HEK293T (cell line): ENCODE data around the gene HIGD1B.
A peak's percentile ranks its signal among the peaks of the same experiment; 100 is the strongest.

Experiments used
- CTCF ChIA-PET: fragments of 350-600 bp; formaldehyde crosslinking; extraction: SDS; loops from one replicate; lab custom pipeline; 2021; ENCODE audit warnings: antibody characterized with exemption, inconsistent platforms; lab: Yijun Ruan, JAX
- POLR2A ChIA-PET: fragments of 350-600 bp; formaldehyde crosslinking; extraction: SDS; loops from one replicate; lab custom pipeline; 2020; ENCODE audit warnings: antibody characterized with exemption, inconsistent platforms; lab: Yijun Ruan, JAX
- DNase-seq: peaks from one replicate; pipeline ENCODE4 v3.0.0; 2012; ENCODE audit warnings: mixed read lengths; ENCODE audit errors: extremely low spot score
- ARNT ChIP-seq: fragments of 450-650 bp; IDR thresholded peaks from 2 replicates; pipeline ENCODE4 v1.6.1; 2017; ENCODE audit warnings: mild to moderate bottlenecking
- BHLHE40 ChIP-seq: fragments of 450-650 bp; IDR thresholded peaks from 2 replicates; pipeline ENCODE4 v1.6.1; 2016; ENCODE audit warnings: mild to moderate bottlenecking, moderate library complexity, borderline replicate concordance
- CTBP1 ChIP-seq: fragments of 450-650 bp; IDR thresholded peaks from 2 replicates; pipeline ENCODE4 v1.6.1; 2016; ENCODE audit warnings: borderline replicate concordance
- ELF4 ChIP-seq: fragments of 450-650 bp; IDR thresholded peaks from 2 replicates; pipeline ENCODE4 v1.6.1; 2017; ENCODE audit warnings: antibody characterized with exemption
- FOXA1 ChIP-seq: fragments of 450-650 bp; IDR thresholded peaks from 2 replicates; pipeline ENCODE4 v1.6.1; 2016; ENCODE audit warnings: mild to moderate bottlenecking
- FOXK2 ChIP-seq: fragments of 450-650 bp; IDR thresholded peaks from 2 replicates; pipeline ENCODE4 v1.6.1; 2016; ENCODE audit warnings: mild to moderate bottlenecking
- FOXM1 ChIP-seq: fragments of 450-650 bp; IDR thresholded peaks from 2 replicates; pipeline ENCODE4 v1.6.1; 2017; ENCODE audit warnings: mild to moderate bottlenecking, borderline replicate concordance
- HDGF ChIP-seq: fragments of 450-650 bp; IDR thresholded peaks from 2 replicates; pipeline ENCODE4 v1.6.1; 2017; ENCODE audit warnings: antibody characterized with exemption, borderline replicate concordance
- L3MBTL2 ChIP-seq: fragments of 450-650 bp; conservative IDR thresholded peaks from 2 replicates; pipeline ENCODE4 v1.6.1; 2016; ENCODE audit warnings: mild to moderate bottlenecking
- LEF1 ChIP-seq: fragments of 450-650 bp; IDR thresholded peaks from 2 replicates; pipeline ENCODE4 v1.6.1; 2017; ENCODE audit warnings: mild to moderate bottlenecking, borderline replicate concordance
- NFRKB ChIP-seq: fragments of 450-650 bp; IDR thresholded peaks from 2 replicates; pipeline ENCODE4 v1.6.1; 2016; ENCODE audit warnings: mild to moderate bottlenecking, moderate library complexity
- SP1 ChIP-seq: fragments of 450-650 bp; IDR thresholded peaks from 2 replicates; pipeline ENCODE4 v1.6.1; 2017
- SUZ12 ChIP-seq: fragments of 450-650 bp; IDR thresholded peaks from 2 replicates; pipeline ENCODE4 v1.6.1; 2016; ENCODE audit warnings: mild to moderate bottlenecking
- TARDBP ChIP-seq: fragments of 450-650 bp; IDR thresholded peaks from 2 replicates; pipeline ENCODE4 v1.6.1; 2016
- ZNF384 ChIP-seq: fragments of 450-650 bp; IDR thresholded peaks from 2 replicates; pipeline ENCODE4 v1.6.1; 2016
- TF ChIP-seq, protein P1 (sequence below): fragments of 450-650 bp; IDR thresholded peaks from 2 replicates; pipeline ENCODE4 v1.6.1; 2016

The HIGD1B gene

GRCh38 chr17:44871556-44871955 is 23.9 kb downstream of the HIGD1B start:
- ChIA-PET POLR2A (no interaction called here), CTCF (no interaction called here)
- TF ChIP-seq CTBP1 (no peak), ARNT (no peak), ELF4 (no peak), LEF1 (no peak), TARDBP (no peak), HDGF (no peak), SP1 (no peak)
- no peak for DNase-seq

DNA sequence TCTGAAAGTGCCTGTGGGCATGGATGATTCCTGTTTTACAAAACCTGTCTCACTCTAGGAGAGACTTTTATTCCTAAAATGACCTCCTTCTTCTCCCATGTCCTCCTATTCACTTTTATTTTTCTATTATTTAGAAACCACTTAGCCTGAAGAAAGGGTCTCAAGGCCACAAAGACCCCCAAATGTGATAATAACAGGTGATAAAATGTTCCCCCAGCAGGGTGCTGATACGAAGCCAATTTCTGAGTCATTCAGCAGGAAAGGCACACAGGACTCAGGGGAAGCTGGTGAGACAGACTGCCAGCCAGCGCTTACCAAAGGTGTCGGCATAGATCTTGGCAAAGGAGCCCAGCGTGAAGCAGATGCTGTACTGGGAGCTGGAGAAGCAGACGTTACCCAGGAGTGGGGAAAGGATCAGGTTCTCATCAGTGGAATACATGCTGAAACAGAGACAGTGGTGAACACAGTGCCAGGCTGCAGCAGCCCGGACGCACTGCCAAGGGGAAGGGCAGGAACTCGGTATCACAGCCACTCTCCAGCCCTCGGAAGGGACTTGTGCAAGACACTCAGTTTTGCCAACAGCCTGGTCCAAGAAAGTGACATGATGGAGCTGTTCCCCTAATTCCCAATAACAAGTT is 24.6 kb downstream of the HIGD1B start:
- CTCF ChIA-PET, result no interaction called here
- no peak for DNase-seq
- TF ChIP-seq L3MBTL2, result no peak
- TF ChIP-seq LEF1, result no peak
- no peak for TF ChIP-seq CTBP1
- no peak for TF ChIP-seq ZNF384
- no peak for TF ChIP-seq TARDBP
- TF ChIP-seq, protein P1, sequence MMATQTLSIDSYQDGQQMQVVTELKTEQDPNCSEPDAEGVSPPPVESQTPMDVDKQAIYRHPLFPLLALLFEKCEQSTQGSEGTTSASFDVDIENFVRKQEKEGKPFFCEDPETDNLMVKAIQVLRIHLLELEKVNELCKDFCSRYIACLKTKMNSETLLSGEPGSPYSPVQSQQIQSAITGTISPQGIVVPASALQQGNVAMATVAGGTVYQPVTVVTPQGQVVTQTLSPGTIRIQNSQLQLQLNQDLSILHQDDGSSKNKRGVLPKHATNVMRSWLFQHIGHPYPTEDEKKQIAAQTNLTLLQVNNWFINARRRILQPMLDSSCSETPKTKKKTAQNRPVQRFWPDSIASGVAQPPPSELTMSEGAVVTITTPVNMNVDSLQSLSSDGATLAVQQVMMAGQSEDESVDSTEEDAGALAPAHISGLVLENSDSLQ, result no peak
- no peak for TF ChIP-seq HDGF
- TF ChIP-seq BHLHE40, result no peak
- TF ChIP-seq FOXK2, result no peak
- TF ChIP-seq NFRKB, result no peak
- POLR2A ChIA-PET, result no interaction called here

GRCh38 chr17:44875761-44876160 is 28.1 kb downstream of the HIGD1B start:
- no peak for DNase-seq
- CTCF ChIA-PET, result no interaction called here
- POLR2A ChIA-PET, result no interaction called here
- no peak for TF ChIP-seq SP1
- TF ChIP-seq NFRKB, result no peak
- no peak for TF ChIP-seq CTBP1
- no peak for TF ChIP-seq BHLHE40

DNA sequence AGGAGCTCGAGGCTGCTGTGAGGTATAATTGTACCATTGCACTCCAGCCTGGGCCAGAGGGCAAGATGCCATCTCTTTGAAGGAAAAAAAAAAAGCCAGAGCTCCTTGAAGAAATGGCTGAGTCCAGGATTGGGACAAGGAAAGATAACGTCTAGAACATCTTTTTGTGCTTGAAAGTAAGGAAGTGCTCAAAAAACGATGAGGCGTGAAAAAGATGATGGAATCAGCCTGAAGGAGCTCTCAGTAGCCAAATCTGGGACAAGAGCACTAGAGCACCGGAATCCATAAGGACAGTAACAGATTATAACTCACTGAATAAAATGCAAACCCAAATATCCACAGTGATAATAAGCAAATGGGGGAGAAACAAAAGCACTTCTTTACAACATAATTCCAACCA is 29.4 kb downstream of the HIGD1B start:
- no peak for DNase-seq
- POLR2A ChIA-PET, result interaction anchor here (1.3 kb wide), 1 partner anchor 101 kb away, joined by 3 read pairs; no protein-coding TSS in a partner anchor
- no peak for TF ChIP-seq SP1
- TF ChIP-seq ELF4, result no peak
- TF ChIP-seq L3MBTL2, result no peak
- TF ChIP-seq NFRKB, result no peak
- TF ChIP-seq LEF1, result no peak
- TF ChIP-seq TARDBP, result no peak
- TF ChIP-seq, protein P1, result no peak
- CTCF ChIA-PET, result interaction anchor here (0.6 to 1.0 kb wide), 3 partner anchors 98 to 128 kb away, joined by 3 to 4 read pairs (median 3); no protein-coding TSS in a partner anchor

DNA sequence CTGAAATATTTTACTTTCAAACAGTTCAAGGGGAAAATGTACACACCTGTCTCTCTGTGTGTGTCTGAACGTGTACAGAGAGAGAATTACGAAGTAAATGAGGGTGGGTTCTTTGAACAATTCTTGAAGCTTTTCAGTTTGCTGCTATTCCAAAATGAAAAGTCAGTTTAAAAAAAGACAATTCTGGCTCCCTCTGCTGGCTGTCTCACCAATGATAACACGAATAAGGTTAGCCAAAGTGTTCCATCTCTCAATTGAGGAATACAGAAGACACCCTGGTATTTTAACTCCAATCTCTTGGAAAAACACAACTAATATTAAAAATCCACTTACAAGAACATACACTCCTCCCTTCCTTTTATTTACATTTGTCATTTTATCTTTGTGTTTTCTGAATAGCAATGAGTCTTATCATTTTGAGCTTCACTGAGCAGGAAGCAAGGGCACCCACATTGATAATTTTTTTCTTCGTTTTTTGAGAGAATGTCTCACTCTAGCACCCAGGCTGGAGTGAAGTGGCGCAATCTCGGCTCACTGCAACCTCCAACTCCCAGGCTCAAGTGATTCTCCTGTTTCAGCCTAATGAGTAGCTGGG is 31.0 kb downstream of the HIGD1B start:
- ChIA-PET CTCF (interaction anchor here (0.9 to 2.6 kb wide), 10 partner anchors 9 to 108 kb away, joined by 3 to 11 read pairs (median 4); no protein-coding TSS in a partner anchor), POLR2A (interaction anchor here (1.5 kb wide), 1 partner anchor 20 kb away, joined by 4 read pairs; no protein-coding TSS in a partner anchor)
- peak; percentile 51 for DNase-seq
- no peak for TF ChIP-seq FOXA1
- TF ChIP-seq SP1, result no peak
- no peak for TF ChIP-seq BHLHE40
- TF ChIP-seq ARNT, result no peak
- no peak for TF ChIP-seq ZNF384
- TF ChIP-seq ELF4, result no peak
- no peak for TF ChIP-seq SUZ12
- TF ChIP-seq, protein P1, result no peak
- TF ChIP-seq HDGF, result no peak
- no peak for TF ChIP-seq LEF1
- no peak for TF ChIP-seq FOXK2
- TF ChIP-seq L3MBTL2, result no peak
- no peak for TF ChIP-seq FOXM1
- TF ChIP-seq TARDBP, result no peak
- no peak for TF ChIP-seq NFRKB
- no peak for TF ChIP-seq CTBP1

DNA sequence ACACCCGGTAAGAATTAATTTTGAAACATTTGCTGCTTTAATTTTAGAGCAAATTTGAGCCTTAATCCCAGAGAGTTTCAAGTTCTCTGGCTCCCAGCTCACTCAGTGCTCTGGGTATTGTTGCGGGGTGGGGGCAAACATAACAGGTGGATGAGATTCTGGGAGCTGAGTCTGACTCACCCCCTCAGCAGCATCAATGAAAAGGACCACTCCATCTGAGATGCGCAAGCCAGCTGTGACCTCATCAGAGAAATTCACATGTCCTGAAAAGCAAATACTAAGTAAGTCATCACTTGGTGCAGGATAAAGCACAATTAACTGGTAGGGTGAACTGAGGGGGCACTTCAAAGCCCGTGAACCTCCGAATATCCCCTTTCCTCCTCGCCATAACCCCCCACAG is 31.7 kb downstream of the HIGD1B start:
- POLR2A ChIA-PET, result interaction anchor here (1.0 to 1.5 kb wide), 2 partner anchors 19 to 97 kb away, joined by 3 to 4 read pairs; no protein-coding TSS in a partner anchor

More for the DNA sequence above, 31.7 kb downstream of the HIGD1B start:
- no peak for DNase-seq
- CTCF ChIA-PET, result interaction anchor here (1.0 to 2.6 kb wide), 9 partner anchors 13 to 109 kb away, joined by 3 to 11 read pairs (median 4); no protein-coding TSS in a partner anchor
- TF ChIP-seq FOXA1 (no peak), L3MBTL2 (no peak), FOXK2 (no peak), CTBP1 (no peak), HDGF (no peak)
